ENCODE results near the gene NDUFA7.

- peak; percentile 41 for TF ChIP-seq CTCF (IDR thresholded peaks at IDR 0.05)
- no peak for TF ChIP-seq EZH2 (IDR thresholded peaks at IDR 0.05; ENCODE audit: borderline replicate concordance, insufficient read depth, low read depth, low read length, poor library complexity, severe bottlenecking)
These were observed at the start of gene NDUFA7, which contains the start of gene RPS28 for GRCh38 chr19:8321067-8321985.
